Measurements from ENCODE around the gene DOCK2.
"Not testable (repeated sequence)": the region's sequence is repeated elsewhere in the genome, so short reads cannot be mapped to it uniquely, and the experiment has no call there.

DOCK2 gene

GRCh38 chr5:169801781-169802180 lies 164.7 kb downstream of the DOCK2 start:
- no peaks in the 10 kb centered on the region for H3K9me3 ChIP-seq (replicated peaks in 1 of 11)
- H3K36me3 ChIP-seq, result peaks cover 23 to 97% (median 60%) of the 10 kb centered on the region in 11 experiments
- H3K9ac ChIP-seq, result peak overlapping the region in 1 of 11 experiments; percentile 32; a peak in 1 of 22 replicates
- H3K4me2 ChIP-seq, result peak overlapping the region in 2 of 11 experiments; percentile 19 to 41; a peak in 3 of 22 replicates
- peaks cover 14 to 51% (median 30%) of the 10 kb centered on the region in 10 experiments for H3K4me1 ChIP-seq
- H3K4me3 ChIP-seq, result no peak overlapping the region
- no peaks in the 10 kb centered on the region for H3K27me3 ChIP-seq
- peaks cover 0 to 78% (median 0%) of the 10 kb centered on the region in 11 experiments; a peak in 6 of 22 replicates for H4K20me1 ChIP-seq
- peak overlapping the region in 3 of 11 experiments; percentile 7 to 62 (median 33); a peak in 3 of 22 replicates for H3K27ac ChIP-seq
- TF ChIP-seq Cebpa-rat (IDR thresholded peaks at IDR 0.05), result no peak

GRCh38 chr5:169803077-169803981 lies 166.3 kb downstream of the DOCK2 start:
- Histone ChIP-seq H3K9ac (peak overlapping the region in 6 of 11 experiments; percentile 4 to 48 (median 32); a peak in 7 of 22 replicates), H3K27me3 (no peaks in the 10 kb centered on the region), H3K4me2 (peak overlapping the region in 8 of 11 experiments; percentile 3 to 70 (median 40); a peak in 14 of 22 replicates), H3K36me3 (peaks cover 23 to 97% (median 48%) of the 10 kb centered on the region in 11 experiments), H3K9me3 (replicated peaks in 1 of 11) (no peaks in the 10 kb centered on the region), H3K27ac (peak overlapping the region in 9 of 11 experiments; percentile 32 to 70 (median 60); a peak in 15 of 22 replicates), H3K4me3 (no peak overlapping the region), H3K4me1 (peaks cover 14 to 55% (median 31%) of the 10 kb centered on the region in 10 experiments), H4K20me1 (peaks cover 0 to 76% (median 0%) of the 10 kb centered on the region in 11 experiments; a peak in 6 of 22 replicates)
- TF ChIP-seq Cebpa-rat (IDR thresholded peaks at IDR 0.05), result peak in 7 of 11 experiments; percentile 20 to 77 (median 60); a peak in 11 of 22 replicates

GRCh38 chr5:169804861-169805260 lies 167.8 kb downstream of the DOCK2 start:
- peaks cover 0 to 84% (median 8%) of the 10 kb centered on the region in 11 experiments; a peak in 9 of 22 replicates for H4K20me1 ChIP-seq
- H3K27ac ChIP-seq, result peak overlapping the region in 4 of 11 experiments; percentile 1 to 48 (median 34); a peak in 5 of 22 replicates
- H3K9ac ChIP-seq, result no peak overlapping the region
- no peak for TF ChIP-seq Cebpa-rat (IDR thresholded peaks at IDR 0.05)
- peaks cover 21 to 97% (median 44%) of the 10 kb centered on the region in 11 experiments for H3K36me3 ChIP-seq
- H3K27me3 ChIP-seq, result no peaks in the 10 kb centered on the region
- no peaks in the 10 kb centered on the region for H3K9me3 ChIP-seq (replicated peaks in 1 of 11)
- H3K4me1 ChIP-seq, result peaks cover 14 to 69% (median 34%) of the 10 kb centered on the region in 10 experiments
- peak overlapping the region in 9 of 11 experiments; percentile 8 to 76 (median 60); a peak in 17 of 22 replicates for H3K4me2 ChIP-seq
- H3K4me3 ChIP-seq, result no peak overlapping the region

- no peak overlapping the region for H3K4me3 ChIP-seq
- peak overlapping the region in 5 of 11 experiments; percentile 1 to 48 (median 26); a peak in 5 of 22 replicates for H3K27ac ChIP-seq
- TF ChIP-seq Cebpa-rat (IDR thresholded peaks at IDR 0.05), result no peak
- H3K9me3 ChIP-seq (replicated peaks in 1 of 11), result no peaks in the 10 kb centered on the region
- no peak overlapping the region; a peak in 1 of 22 replicates for H3K9ac ChIP-seq
- H4K20me1 ChIP-seq, result peaks cover 0 to 86% (median 8%) of the 10 kb centered on the region in 11 experiments; a peak in 9 of 22 replicates
- H3K27me3 ChIP-seq, result no peaks in the 10 kb centered on the region
- H3K36me3 ChIP-seq, result peaks cover 22 to 97% (median 47%) of the 10 kb centered on the region in 11 experiments
- peak overlapping the region in 9 of 11 experiments; percentile 8 to 76 (median 60); a peak in 17 of 22 replicates for H3K4me2 ChIP-seq
- peaks cover 14 to 66% (median 34%) of the 10 kb centered on the region in 10 experiments for H3K4me1 ChIP-seq
Observed at GRCh38 chr5:169805527-169805934, 168.5 kb downstream of the DOCK2 start.

- peaks cover 14 to 60% (median 34%) of the 10 kb centered on the region in 10 experiments for H3K4me1 ChIP-seq
- no peaks in the 10 kb centered on the region for H3K9me3 ChIP-seq (replicated peaks in 1 of 11)
- H4K20me1 ChIP-seq, result peaks cover 0 to 88% (median 8%) of the 10 kb centered on the region in 11 experiments; a peak in 9 of 22 replicates
- no peak overlapping the region for H3K4me3 ChIP-seq
- TF ChIP-seq Cebpa-rat (IDR thresholded peaks at IDR 0.05), result no peak
- peak overlapping the region in 8 of 11 experiments; percentile 8 to 76 (median 62); a peak in 12 of 22 replicates for H3K4me2 ChIP-seq
- H3K36me3 ChIP-seq, result peaks cover 24 to 97% (median 52%) of the 10 kb centered on the region in 11 experiments
- no peak overlapping the region; a peak in 1 of 22 replicates for H3K9ac ChIP-seq
- H3K27ac ChIP-seq, result no peak overlapping the region; a peak in 1 of 22 replicates
- H3K27me3 ChIP-seq, result no peaks in the 10 kb centered on the region
Observed at GRCh38 chr5:169805937-169806700, 169.0 kb downstream of the DOCK2 start.

- Histone ChIP-seq H3K36me3 (peaks cover 37 to 98% (median 63%) of the 10 kb centered on the region in 11 experiments), H3K4me2 (peak overlapping the region in 1 of 11 experiments; percentile 12; a peak in 1 of 22 replicates)
- TF ChIP-seq Cebpa-rat (IDR thresholded peaks at IDR 0.05), result no peak
Observed at GRCh38 chr5:169808118-169808581, 171.1 kb downstream of the DOCK2 start.

GRCh38 chr5:169808880-169809279 lies 171.8 kb downstream of the DOCK2 start:
- H3K9me3 ChIP-seq (replicated peaks in 1 of 11); H3K27ac ChIP-seq; H3K27me3 ChIP-seq; H3K4me3 ChIP-seq; H3K9ac ChIP-seq: not testable (repeated sequence)
- Histone ChIP-seq H4K20me1 (peaks cover 0 to 88% (median 8%) of the 10 kb centered on the region in 11 experiments; a peak in 9 of 22 replicates), H3K4me1 (peaks cover 14 to 37% (median 22%) of the 10 kb centered on the region in 10 experiments), H3K4me2 (peak overlapping the region in 4 of 11 experiments; percentile 3 to 39 (median 24); a peak in 5 of 22 replicates), H3K36me3 (peaks cover 36 to 98% (median 63%) of the 10 kb centered on the region in 11 experiments)

More at GRCh38 chr5:169808118-169808581, 171.1 kb downstream of the DOCK2 start:
- Histone ChIP-seq H3K9ac (no peak overlapping the region), H3K4me1 (peaks cover 14 to 44% (median 29%) of the 10 kb centered on the region in 10 experiments), H3K4me3 (no peak overlapping the region), H3K27ac (no peak overlapping the region), H4K20me1 (peaks cover 0 to 88% (median 8%) of the 10 kb centered on the region in 11 experiments; a peak in 9 of 22 replicates), H3K27me3 (no peaks in the 10 kb centered on the region), H3K9me3 (replicated peaks in 1 of 11) (peaks cover 0 to under 1% (median 0%) of the 10 kb centered on the region in 11 experiments; a peak in 1 of 22 replicates)

GRCh38 chr5:169809281-169809680 lies 172.2 kb downstream of the DOCK2 start:
- Histone ChIP-seq H3K4me3 (no peak overlapping the region), H3K4me1 (peaks cover 14 to 33% (median 20%) of the 10 kb centered on the region in 10 experiments), H3K9me3 (replicated peaks in 1 of 11) (peaks cover 0 to 10% (median 0%) of the 10 kb centered on the region in 11 experiments; a peak in 3 of 22 replicates), H3K27ac (no peak overlapping the region), H3K36me3 (peaks cover 36 to 98% (median 63%) of the 10 kb centered on the region in 11 experiments), H3K4me2 (peak overlapping the region in 4 of 11 experiments; percentile 3 to 39 (median 24); a peak in 6 of 22 replicates), H4K20me1 (peaks cover 0 to 90% (median 8%) of the 10 kb centered on the region in 11 experiments; a peak in 9 of 22 replicates), H3K27me3 (no peaks in the 10 kb centered on the region), H3K9ac (no peak overlapping the region)
- no peak for TF ChIP-seq Cebpa-rat (IDR thresholded peaks at IDR 0.05)
